Cardiac muscle cell (in vitro differentiated cells and primary cell): ENCODE data around the gene STRN. TPM values are rescaled to one million over a fixed set of nuclear protein-coding genes. Genes with fewer than 3 reads are reported as not detected.
A peak's percentile ranks its signal among the peaks of the same experiment; 100 is the strongest.
"Not testable (repeated sequence)": the region's sequence is repeated elsewhere in the genome, so short reads cannot be mapped to it uniquely, and the experiment has no call there.

Experiments
- DNase-seq, 2 donors: peaks; one replicate each; pipeline versions ENCODE4 v3.0.0 to v3.0.0-alpha.2; 2010 to 2017; ENCODE audit warnings: low read depth in 1 of 2, low spot score in 1 of 2
- H3K27ac ChIP-seq: fragments of 200-600 bp; sonication (generic); 2 replicates; pipeline ENCODE4 v1.5.1; 2016
- H3K27me3 ChIP-seq: fragments of 200-600 bp; sonication (generic); 2 replicates; pipeline ENCODE4 v1.6.0; 2016; ENCODE audit warnings: control low read depth
- H3K36me3 ChIP-seq: fragments of 200-600 bp; sonication (generic); 2 replicates; pipeline ENCODE4 v1.5.1; 2016; ENCODE audit warnings: control low read depth
- H3K4me1 ChIP-seq: fragments of 200-600 bp; sonication (generic); 2 replicates; pipeline ENCODE4 v1.8.1; 2017; ENCODE audit warnings: low read depth, mild to moderate bottlenecking, mixed run types
- H3K4me3 ChIP-seq: fragments of 200-600 bp; sonication (generic); 2 replicates; pipeline ENCODE4 v1.5.1; 2016; ENCODE audit warnings: mild to moderate bottlenecking
- H3K9me3 ChIP-seq: fragments of 200-600 bp; sonication (generic); 2 replicates; pipeline ENCODE4 v1.5.1; 2017; ENCODE audit warnings: low read depth, mild to moderate bottlenecking, control low read depth
- polyA plus RNA-seq: library from polyadenylated mRNA; unstranded; fragments of >200 nt; fragmentation: Nextera tagmentation; extraction: Ambion mirVana; gene quantifications from 2 replicates; pipeline ENCODE4 v1.2.1, GENCODE V29; 2016
- total RNA-seq: library from RNA; depleted of rRNA; stranded (reverse); fragments of >200 nt; gene quantifications from 2 replicates; pipeline ENCODE4 v1.2.3, GENCODE V29; 2016
- TF ChIP-seq, protein P1 (sequence below): IDR thresholded peaks from 2 replicates; pipeline ENCODE4 v1.5.1; 2012; ENCODE audit warnings: low read depth, mild to moderate bottlenecking, low read length

STRN gene
- total and polyA plus RNA-seq, 2 experiments from 2014 or later = 11.4 to 19.5 TPM

- TF ChIP-seq, protein P1, sequence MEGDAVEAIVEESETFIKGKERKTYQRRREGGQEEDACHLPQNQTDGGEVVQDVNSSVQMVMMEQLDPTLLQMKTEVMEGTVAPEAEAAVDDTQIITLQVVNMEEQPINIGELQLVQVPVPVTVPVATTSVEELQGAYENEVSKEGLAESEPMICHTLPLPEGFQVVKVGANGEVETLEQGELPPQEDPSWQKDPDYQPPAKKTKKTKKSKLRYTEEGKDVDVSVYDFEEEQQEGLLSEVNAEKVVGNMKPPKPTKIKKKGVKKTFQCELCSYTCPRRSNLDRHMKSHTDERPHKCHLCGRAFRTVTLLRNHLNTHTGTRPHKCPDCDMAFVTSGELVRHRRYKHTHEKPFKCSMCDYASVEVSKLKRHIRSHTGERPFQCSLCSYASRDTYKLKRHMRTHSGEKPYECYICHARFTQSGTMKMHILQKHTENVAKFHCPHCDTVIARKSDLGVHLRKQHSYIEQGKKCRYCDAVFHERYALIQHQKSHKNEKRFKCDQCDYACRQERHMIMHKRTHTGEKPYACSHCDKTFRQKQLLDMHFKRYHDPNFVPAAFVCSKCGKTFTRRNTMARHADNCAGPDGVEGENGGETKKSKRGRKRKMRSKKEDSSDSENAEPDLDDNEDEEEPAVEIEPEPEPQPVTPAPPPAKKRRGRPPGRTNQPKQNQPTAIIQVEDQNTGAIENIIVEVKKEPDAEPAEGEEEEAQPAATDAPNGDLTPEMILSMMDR = no peak
- Histone ChIP-seq H3K4me1 (peaks cover 5% of the 10 kb centered on the region), H3K27me3 (no peaks in the 10 kb centered on the region), H3K4me3 (no peak overlapping the region), H3K27ac (peak overlapping the region; percentile 58), H3K36me3 (no peaks in the 10 kb centered on the region), H3K9me3 (no peaks in the 10 kb centered on the region)
- DNase-seq = no peak
Measured at GRCh38 chr2:36951574-36951973, 14.8 kb downstream of the STRN start.

DNA sequence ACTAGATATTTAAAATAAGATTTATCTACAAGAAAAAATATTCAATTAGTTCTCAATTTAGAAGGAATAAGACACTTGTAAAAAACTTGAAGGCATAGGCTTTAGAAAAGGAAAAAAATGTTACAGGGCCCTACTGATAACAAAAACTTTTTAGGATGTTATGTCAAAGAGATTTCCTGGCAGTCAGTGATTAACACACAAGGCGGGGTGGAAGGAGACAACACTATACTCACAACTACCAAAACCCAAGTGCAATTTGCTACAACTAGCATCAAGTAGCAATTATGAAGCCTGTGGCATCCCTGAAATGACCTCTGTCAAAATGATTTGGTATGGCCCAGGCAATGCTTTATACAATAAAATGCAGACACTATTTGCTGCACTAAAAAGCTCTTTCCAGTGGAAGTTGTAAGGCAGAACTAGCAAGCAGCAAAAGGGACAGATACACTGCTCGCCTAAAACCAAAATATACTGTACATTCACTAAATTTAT, 15.3 kb downstream of the STRN start:
- Histone ChIP-seq H3K27ac (peak overlapping the region; percentile 58), H3K27me3 (no peaks in the 10 kb centered on the region), H3K4me1 (peaks cover 5% of the 10 kb centered on the region), H3K9me3 (no peaks in the 10 kb centered on the region), H3K36me3 (no peaks in the 10 kb centered on the region), H3K4me3 (no peak overlapping the region)
- no peak for DNase-seq
- TF ChIP-seq, protein P1 = no peak

DNA sequence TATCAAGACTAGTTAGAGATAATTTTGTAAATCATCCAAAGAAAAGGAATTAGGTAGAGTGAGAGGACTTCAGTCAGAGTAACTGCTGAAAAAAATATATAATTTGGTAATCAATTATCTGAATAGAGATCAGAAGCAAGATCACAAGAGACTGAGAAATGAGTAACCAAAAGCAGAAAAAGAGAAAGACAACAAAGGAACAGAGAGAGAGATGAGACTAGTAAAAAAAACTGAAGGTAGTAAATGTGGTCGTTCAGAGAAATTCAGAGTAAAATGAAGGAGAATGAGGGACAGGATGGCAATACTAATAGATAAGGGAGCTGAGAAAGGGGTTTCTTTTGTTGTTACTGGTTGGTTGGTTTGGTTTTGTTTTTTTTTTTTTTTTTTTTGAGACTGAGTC, 16.5 kb downstream of the STRN start:
- H3K27ac ChIP-seq = no peak overlapping the region
- DNase-seq = no peak
- H3K27me3 ChIP-seq = no peaks in the 10 kb centered on the region
- peaks cover 5% of the 10 kb centered on the region for H3K4me1 ChIP-seq
- no peaks in the 10 kb centered on the region for H3K36me3 ChIP-seq
- no peak overlapping the region for H3K4me3 ChIP-seq
- TF ChIP-seq, protein P1 = no peak
- no peaks in the 10 kb centered on the region for H3K9me3 ChIP-seq

DNA sequence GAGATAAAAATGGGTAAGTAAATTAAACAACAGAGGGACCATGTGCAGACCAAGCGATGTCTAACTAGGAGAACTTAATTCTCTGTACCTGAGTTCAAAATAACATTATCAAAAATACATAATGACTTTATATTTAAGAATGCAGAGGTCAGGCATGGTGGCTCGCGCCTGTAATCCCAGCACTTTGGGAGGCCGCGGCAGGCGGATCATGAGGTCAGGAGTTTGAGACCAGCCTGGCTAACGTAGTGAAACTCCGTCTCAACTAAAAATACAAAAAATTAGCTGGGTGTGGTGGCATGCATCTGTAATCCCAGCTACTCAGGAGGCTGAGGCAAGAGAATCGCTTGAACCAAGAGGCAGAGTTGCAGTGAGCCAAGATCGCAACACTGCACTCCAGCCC, 21.1 kb downstream of the STRN start:
- not testable (repeated sequence) for H3K27ac ChIP-seq, H3K4me3 ChIP-seq, H3K9me3 ChIP-seq, DNase-seq, H3K36me3 ChIP-seq, H3K27me3 ChIP-seq
- H3K4me1 ChIP-seq = peaks cover 11% of the 10 kb centered on the region

GRCh38 chr2:36941867-36942266, 24.5 kb downstream of the STRN start:
- H3K9me3 ChIP-seq = no peaks in the 10 kb centered on the region
- no peaks in the 10 kb centered on the region for H3K27me3 ChIP-seq
- H3K4me1 ChIP-seq = peaks cover 11% of the 10 kb centered on the region
- DNase-seq = no peak
- TF ChIP-seq, protein P1 = no peak
- H3K36me3 ChIP-seq = no peaks in the 10 kb centered on the region
- H3K27ac ChIP-seq = peak overlapping the region; percentile 88
- no peak overlapping the region for H3K4me3 ChIP-seq

GRCh38 chr2:36936526-36936925, 29.8 kb downstream of the STRN start:
- not testable (repeated sequence) for H3K9me3 ChIP-seq

GRCh38 chr2:36931688-36932087, 34.6 kb downstream of the STRN start:
- H3K27me3 ChIP-seq, H3K4me3 ChIP-seq, H3K36me3 ChIP-seq, H3K9me3 ChIP-seq, H3K27ac ChIP-seq, H3K4me1 ChIP-seq, DNase-seq: not testable (repeated sequence)

More at GRCh38 chr2:36936526-36936925, 29.8 kb downstream of the STRN start:
- not testable (repeated sequence) for H3K27me3 ChIP-seq, H3K27ac ChIP-seq, H3K36me3 ChIP-seq, H3K4me1 ChIP-seq, H3K4me3 ChIP-seq, DNase-seq

- not testable (repeated sequence) for H3K4me1 ChIP-seq, H3K27me3 ChIP-seq, H3K36me3 ChIP-seq, H3K4me3 ChIP-seq, H3K27ac ChIP-seq, H3K9me3 ChIP-seq
- peak in 1 of 2 donors; percentile 76 for DNase-seq
Measured at GRCh38 chr2:36930787-36931410, 35.4 kb downstream of the STRN start.

GRCh38 chr2:36926175-36927132, 39.9 kb downstream of the STRN start:
- peak in 1 of 2 donors; percentile 45 for DNase-seq
- H3K9me3 ChIP-seq, H3K4me3 ChIP-seq, H3K27ac ChIP-seq, H3K4me1 ChIP-seq, H3K36me3 ChIP-seq, H3K27me3 ChIP-seq: not testable (repeated sequence)
